Omental fat pad (tissue), 4 donors: ENCODE measurements around the gene STAM. TPM values are rescaled to one million over a fixed set of nuclear protein-coding genes. Genes with fewer than 3 reads are reported as not detected.

Experiments used
- ATAC-seq: fragments of 150-250 bp; one replicate; pipeline ENCODE4 v1.9.1; 2016; ENCODE audit warnings: mild to moderate bottlenecking, moderate library complexity; ENCODE audit not compliant: low FRiP score
- DNase-seq: peaks from one replicate; pipeline ENCODE4 v3.0.0-alpha.2; 2019; ENCODE audit warnings: low spot score
- total RNA-seq, 4 donors: library from RNA; depleted of rRNA; stranded (reverse); fragments of >200 nt; gene quantifications; one replicate each; pipeline ENCODE4 v1.1.0, GENCODE V29; 2016
- TF ChIP-seq, protein P1 (sequence below), 3 donors: fragments of 450-650 bp; IDR thresholded peaks; one replicate each; pipeline ENCODE4 v1.5.1; 2016 to 2017; ENCODE audit warnings: antibody characterized with exemption in 3 of 3, mild to moderate bottlenecking in 3 of 3, moderate library complexity in 2 of 3

Gene STAM
- total RNA-seq, 4 donors from 2014 or later: 19.1 to 28.1 (median 22.1) TPM

DNA sequence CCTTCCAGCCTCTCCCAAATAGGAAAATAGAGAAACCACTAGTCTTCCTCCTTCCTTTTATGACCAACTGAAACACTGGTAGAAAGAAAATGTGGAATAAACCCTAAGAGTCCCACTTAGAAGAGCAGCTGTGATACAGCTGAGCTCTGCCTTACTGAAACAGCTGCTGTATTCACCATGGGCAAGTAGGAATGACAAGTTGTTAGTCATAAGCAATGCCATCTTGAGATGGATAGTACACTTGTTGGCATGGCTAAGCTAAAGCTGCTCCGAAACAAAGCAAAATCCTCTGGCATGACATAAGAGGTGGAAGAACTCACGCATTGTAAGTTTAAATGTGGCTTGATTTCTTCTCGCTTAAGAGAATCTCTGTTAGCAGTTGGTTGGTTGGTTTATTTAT is 59.8 kb downstream of the STAM start:
- TF ChIP-seq, protein P1, sequence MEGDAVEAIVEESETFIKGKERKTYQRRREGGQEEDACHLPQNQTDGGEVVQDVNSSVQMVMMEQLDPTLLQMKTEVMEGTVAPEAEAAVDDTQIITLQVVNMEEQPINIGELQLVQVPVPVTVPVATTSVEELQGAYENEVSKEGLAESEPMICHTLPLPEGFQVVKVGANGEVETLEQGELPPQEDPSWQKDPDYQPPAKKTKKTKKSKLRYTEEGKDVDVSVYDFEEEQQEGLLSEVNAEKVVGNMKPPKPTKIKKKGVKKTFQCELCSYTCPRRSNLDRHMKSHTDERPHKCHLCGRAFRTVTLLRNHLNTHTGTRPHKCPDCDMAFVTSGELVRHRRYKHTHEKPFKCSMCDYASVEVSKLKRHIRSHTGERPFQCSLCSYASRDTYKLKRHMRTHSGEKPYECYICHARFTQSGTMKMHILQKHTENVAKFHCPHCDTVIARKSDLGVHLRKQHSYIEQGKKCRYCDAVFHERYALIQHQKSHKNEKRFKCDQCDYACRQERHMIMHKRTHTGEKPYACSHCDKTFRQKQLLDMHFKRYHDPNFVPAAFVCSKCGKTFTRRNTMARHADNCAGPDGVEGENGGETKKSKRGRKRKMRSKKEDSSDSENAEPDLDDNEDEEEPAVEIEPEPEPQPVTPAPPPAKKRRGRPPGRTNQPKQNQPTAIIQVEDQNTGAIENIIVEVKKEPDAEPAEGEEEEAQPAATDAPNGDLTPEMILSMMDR (IDR thresholded peaks at IDR 0.05): no peak
- DNase-seq (no peak), ATAC-seq (no peak)

GRCh38 chr10:17708821-17709220 is 64.9 kb downstream of the STAM start:
- DNase-seq (no peak), ATAC-seq (no peak)
- TF ChIP-seq, protein P1 (IDR thresholded peaks at IDR 0.05): no peak

- TF ChIP-seq, protein P1 (IDR thresholded peaks at IDR 0.05): no peak
- DNase-seq (no peak), ATAC-seq (no peak)
Observed at GRCh38 chr10:17709492-17709891, 65.5 kb downstream of the STAM start.

DNA sequence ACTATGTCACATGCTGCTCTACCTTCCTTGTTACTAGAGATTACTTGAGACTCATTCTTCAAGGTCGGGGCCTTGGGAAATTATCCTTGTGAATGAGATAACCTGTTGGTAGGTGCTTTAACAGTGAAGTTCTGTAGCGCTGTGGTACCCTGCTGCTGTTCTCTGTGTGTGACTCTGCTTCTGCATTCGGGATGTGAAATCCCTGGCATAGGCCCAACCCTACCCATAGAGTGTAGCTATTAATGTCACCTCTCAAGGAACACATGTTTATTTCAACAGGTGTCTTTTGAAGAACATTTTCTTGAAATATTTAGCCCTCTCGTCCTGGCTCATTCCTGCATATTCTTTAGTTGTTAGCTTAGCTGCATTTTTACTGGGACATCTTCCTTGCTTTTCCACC is 66.2 kb downstream of the STAM start:
- ATAC-seq (no peak), DNase-seq (no peak)
- TF ChIP-seq, protein P1 (IDR thresholded peaks at IDR 0.05): no peak

GRCh38 chr10:17712053-17712452 is 68.1 kb downstream of the STAM start:
- no peak for ATAC-seq
- DNase-seq: no peak
- TF ChIP-seq, protein P1 (IDR thresholded peaks at IDR 0.05): no peak

DNA sequence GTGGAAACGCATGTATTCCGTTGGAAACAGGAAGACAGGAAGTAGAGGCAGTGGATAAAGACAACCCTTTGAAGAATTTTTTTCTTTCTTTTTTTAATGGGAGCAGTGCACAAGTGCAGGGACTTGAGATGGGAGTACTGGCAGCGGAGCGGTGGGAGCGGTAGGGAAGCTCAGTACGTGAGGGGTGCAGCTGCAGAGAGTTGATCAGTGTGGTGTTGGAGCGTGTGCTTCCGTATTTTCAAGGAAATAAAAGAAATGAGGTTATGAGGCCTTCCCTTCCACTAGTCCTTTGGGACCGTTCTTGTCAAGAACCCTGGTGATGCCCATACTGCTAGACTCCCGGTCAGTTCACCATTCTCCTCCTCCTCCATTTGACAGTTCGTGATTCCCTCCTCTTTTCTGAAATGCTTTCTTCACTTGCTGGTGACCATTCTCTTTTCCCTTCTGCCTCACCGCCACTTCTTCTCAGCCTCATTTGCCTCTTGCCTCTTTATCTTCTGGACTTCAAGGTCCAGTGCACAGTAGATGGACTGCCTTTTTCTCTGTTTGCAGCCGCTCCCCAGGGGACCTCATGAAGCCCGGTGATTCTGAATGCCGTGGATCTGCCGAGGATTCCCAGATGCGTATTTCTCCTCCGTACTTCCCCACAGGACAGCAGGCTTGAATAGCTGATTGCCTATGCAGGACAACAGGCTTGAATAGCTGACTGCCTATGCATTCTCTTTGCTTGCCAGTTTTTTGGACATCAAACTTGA is 68.9 kb downstream of the STAM start:
- DNase-seq (no peak), ATAC-seq (no peak)
- TF ChIP-seq, protein P1 (IDR thresholded peaks at IDR 0.05): no peak

DNA sequence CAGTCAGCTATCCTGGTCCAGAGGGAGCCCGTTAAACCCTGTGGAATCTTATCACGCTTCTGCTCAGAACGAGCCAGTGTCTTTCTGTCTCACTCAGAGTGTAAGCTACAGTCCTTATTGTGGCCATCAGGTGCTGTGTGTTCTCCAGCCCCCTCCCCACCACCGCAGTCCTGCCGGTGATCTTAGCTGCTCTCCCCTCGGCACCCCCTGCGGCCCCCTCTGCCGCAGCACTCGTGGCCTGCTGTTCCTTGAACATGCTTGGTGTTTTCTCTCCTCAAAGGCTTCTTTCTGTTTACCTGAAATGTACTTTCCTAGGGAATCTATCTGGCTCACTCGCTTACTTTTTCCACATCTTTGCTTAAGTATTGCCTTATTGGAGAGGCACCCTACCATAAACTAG is 69.8 kb downstream of the STAM start:
- DNase-seq: no peak
- ATAC-seq: no peak
- TF ChIP-seq, protein P1 (IDR thresholded peaks at IDR 0.05): no peak
